Measurements from ENCODE around the gene ATOH8.
A peak's percentile ranks its signal among the peaks of the same experiment; 100 is the strongest.

ATOH8 gene

GRCh38 chr2:85747441-85747840 lies 6.3 kb upstream of the ATOH8 start:
- TF ChIP-seq CTCF (IDR thresholded peaks at IDR 0.05) = no peak

- TF ChIP-seq CTCF (IDR thresholded peaks at IDR 0.05) = no peak
Observed at GRCh38 chr2:85748039-85748734, 5.6 kb upstream of the ATOH8 start.

- no peak for TF ChIP-seq CTCF (IDR thresholded peaks at IDR 0.05)
Observed at GRCh38 chr2:85748985-85749875, 4.6 kb upstream of the ATOH8 start.

GRCh38 chr2:85750587-85751575 lies 2.9 kb upstream of the ATOH8 start:
- TF ChIP-seq CTCF (IDR thresholded peaks at IDR 0.05) = peak; percentile 66

GRCh38 chr2:85751627-85752026 lies 2.2 kb upstream of the ATOH8 start:
- no peak for TF ChIP-seq CTCF (IDR thresholded peaks at IDR 0.05)

GRCh38 chr2:85753035-85753524 lies 711 bp upstream of the ATOH8 start:
- no peak for TF ChIP-seq CTCF (IDR thresholded peaks at IDR 0.05)
